ENCODE results near the gene PPP1R9B. TPM values are rescaled to one million over a fixed set of nuclear protein-coding genes. Genes with fewer than 3 reads are reported as not detected.

The PPP1R9B gene
- total RNA-seq, 1 donor from 2014 or later = 58.6 TPM

GRCh38 chr17:50099003-50099402, 51.5 kb downstream of the PPP1R9B start:
- no peak for DNase-seq (ENCODE audit: low spot score in 2 of 2, unreplicated experiment in 2 of 2)
- Mint-ChIP-seq H3K36me3 (peaks cover 7% of the 10 kb centered on the region), H3K27me3 (ENCODE audit: low read depth) (no peaks in the 10 kb centered on the region), H3K27ac (no peak overlapping the region), H3K4me1 (peaks cover 33% of the 10 kb centered on the region), H3K4me3 (no peak overlapping the region), H3K9me3 (no peaks in the 10 kb centered on the region)
- TF ChIP-seq CTCF (IDR thresholded peaks at IDR 0.05; ENCODE audit: unreplicated experiment) = no peak

- Mint-ChIP-seq H3K27me3 (ENCODE audit: low read depth) (no peaks in the 10 kb centered on the region), H3K4me3 (no peak overlapping the region), H3K9me3 (no peaks in the 10 kb centered on the region), H3K27ac (no peak overlapping the region), H3K4me1 (peaks cover 33% of the 10 kb centered on the region), H3K36me3 (peaks cover 7% of the 10 kb centered on the region)
- TF ChIP-seq CTCF (IDR thresholded peaks at IDR 0.05; ENCODE audit: unreplicated experiment) = no peak
- DNase-seq (ENCODE audit: low spot score in 2 of 2, unreplicated experiment in 2 of 2) = no peak
Observed at GRCh38 chr17:50098583-50098982, 51.9 kb downstream of the PPP1R9B start.

GRCh38 chr17:50097926-50098325, 52.6 kb downstream of the PPP1R9B start:
- H3K27ac Mint-ChIP-seq = no peak overlapping the region
- H3K4me3 Mint-ChIP-seq = no peak overlapping the region
- H3K9me3 Mint-ChIP-seq = no peaks in the 10 kb centered on the region
- H3K27me3 Mint-ChIP-seq (ENCODE audit: low read depth) = no peaks in the 10 kb centered on the region
- TF ChIP-seq CTCF (IDR thresholded peaks at IDR 0.05; ENCODE audit: unreplicated experiment) = no peak
- H3K4me1 Mint-ChIP-seq = peaks cover 33% of the 10 kb centered on the region
- no peak for DNase-seq (ENCODE audit: low spot score in 2 of 2, unreplicated experiment in 2 of 2)
- H3K36me3 Mint-ChIP-seq = peaks cover 7% of the 10 kb centered on the region

DNA sequence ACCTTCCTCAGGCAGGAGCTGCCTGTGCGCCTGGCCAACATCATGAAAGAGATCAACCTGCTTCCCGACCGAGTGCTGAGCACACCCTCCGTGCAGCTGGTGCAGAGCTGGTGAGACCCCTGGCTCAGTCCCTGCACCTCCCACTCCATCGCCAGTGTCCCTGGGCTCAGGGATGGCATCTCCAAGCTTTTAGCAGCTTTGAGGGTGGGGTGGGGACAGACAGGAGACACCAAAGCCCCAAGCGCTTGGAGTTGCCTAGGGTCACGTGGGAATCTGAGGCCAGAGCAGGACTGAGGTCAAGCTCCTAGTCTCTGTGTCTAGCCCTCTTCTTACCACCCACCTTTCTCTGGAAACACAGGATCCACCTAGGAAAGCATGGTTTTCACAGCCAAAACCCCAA, 53.0 kb downstream of the PPP1R9B start:
- peaks cover 7% of the 10 kb centered on the region for H3K36me3 Mint-ChIP-seq
- no peak overlapping the region for H3K27ac Mint-ChIP-seq
- no peaks in the 10 kb centered on the region for H3K9me3 Mint-ChIP-seq
- no peaks in the 10 kb centered on the region for H3K27me3 Mint-ChIP-seq (ENCODE audit: low read depth)
- TF ChIP-seq CTCF (IDR thresholded peaks at IDR 0.05; ENCODE audit: unreplicated experiment) = no peak
- H3K4me3 Mint-ChIP-seq = peak overlapping the region; percentile 35
- DNase-seq (ENCODE audit: low spot score in 2 of 2, unreplicated experiment in 2 of 2) = no peak
- H3K4me1 Mint-ChIP-seq = peaks cover 33% of the 10 kb centered on the region

DNA sequence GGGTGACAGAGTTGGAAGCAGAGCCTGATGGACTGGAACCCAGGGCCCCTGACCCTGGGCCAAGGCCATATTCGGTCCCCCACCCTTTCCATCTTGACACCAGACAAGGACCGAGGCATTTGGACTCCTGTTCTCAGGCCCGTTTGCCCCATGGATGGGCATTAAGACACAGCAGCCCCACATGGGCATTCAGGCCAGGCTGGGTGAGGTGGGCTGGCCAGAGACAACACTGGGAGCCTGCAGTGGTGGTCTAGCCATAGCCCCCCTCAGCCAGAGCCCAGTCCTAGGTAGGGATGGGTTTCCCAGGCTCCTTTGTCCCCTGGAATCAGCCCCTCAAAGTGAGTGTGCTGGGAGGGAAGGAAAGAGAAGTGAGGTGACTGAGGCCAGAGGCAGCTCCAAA, 53.7 kb downstream of the PPP1R9B start:
- Mint-ChIP-seq H3K27ac (no peak overlapping the region), H3K4me3 (peak overlapping the region; percentile 96), H3K27me3 (ENCODE audit: low read depth) (no peaks in the 10 kb centered on the region), H3K36me3 (peaks cover 7% of the 10 kb centered on the region), H3K9me3 (no peaks in the 10 kb centered on the region), H3K4me1 (peaks cover 28% of the 10 kb centered on the region)
- DNase-seq (ENCODE audit: low spot score in 2 of 2, unreplicated experiment in 2 of 2) = no peak
- no peak for TF ChIP-seq CTCF (IDR thresholded peaks at IDR 0.05; ENCODE audit: unreplicated experiment)

- Mint-ChIP-seq H3K27ac (peak overlapping the region; percentile 91), H3K9me3 (no peaks in the 10 kb centered on the region), H3K27me3 (ENCODE audit: low read depth) (no peaks in the 10 kb centered on the region), H3K4me1 (peaks cover 22% of the 10 kb centered on the region), H3K4me3 (peak overlapping the region; percentile 96), H3K36me3 (peaks cover 7% of the 10 kb centered on the region)
- no peak for DNase-seq (ENCODE audit: low spot score in 2 of 2, unreplicated experiment in 2 of 2)
- TF ChIP-seq CTCF (IDR thresholded peaks at IDR 0.05; ENCODE audit: unreplicated experiment) = no peak
Observed at GRCh38 chr17:50096092-50096491, 54.4 kb downstream of the PPP1R9B start.
